ENCODE measurements around the gene NCCRP1. TPM values are rescaled to one million over a fixed set of nuclear protein-coding genes. Genes with fewer than 3 reads are reported as not detected.

The NCCRP1 gene
- total RNA-seq, 4 donors from 2014 or later: 0.45 to 0.81 (median 0.78) TPM; not detected in 1

DNA sequence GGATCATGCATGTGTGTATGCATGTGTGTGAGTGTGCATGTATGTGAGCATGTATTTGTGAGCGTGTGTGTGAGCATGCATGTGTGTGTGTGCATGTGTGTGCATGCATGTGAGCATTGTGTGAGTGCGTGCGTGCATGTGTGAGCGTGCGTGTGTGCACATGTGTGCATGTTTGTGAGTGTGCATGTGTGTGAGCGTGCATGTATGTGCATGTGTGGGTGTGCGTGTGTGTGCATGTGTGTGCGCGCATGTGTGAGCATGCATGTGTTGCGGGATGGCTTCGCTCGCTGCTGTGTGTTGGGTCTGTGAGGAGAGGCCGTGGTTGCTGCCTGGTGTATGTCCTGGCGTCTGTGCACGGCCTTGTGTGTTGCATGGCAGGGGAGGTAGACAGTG, 38.8 kb upstream of the NCCRP1 start:
- Histone ChIP-seq H3K27ac (no peak overlapping the region), H3K4me1 (peaks cover 39 to 70% of the 10 kb centered on the region in 2 donors), H3K27me3 (no peaks in the 10 kb centered on the region), H3K9me3 (no peaks in the 10 kb centered on the region), H3K4me3 (replicated peaks in 1 of 3) (no peak overlapping the region), H3K36me3 (no peaks in the 10 kb centered on the region)
- no peak for DNase-seq
- intact Hi-C loops (cut with DNase I): no loop called here
- no peak for TF ChIP-seq POLR2A (IDR thresholded peaks at IDR 0.05)
- TF ChIP-seq, protein P1, sequence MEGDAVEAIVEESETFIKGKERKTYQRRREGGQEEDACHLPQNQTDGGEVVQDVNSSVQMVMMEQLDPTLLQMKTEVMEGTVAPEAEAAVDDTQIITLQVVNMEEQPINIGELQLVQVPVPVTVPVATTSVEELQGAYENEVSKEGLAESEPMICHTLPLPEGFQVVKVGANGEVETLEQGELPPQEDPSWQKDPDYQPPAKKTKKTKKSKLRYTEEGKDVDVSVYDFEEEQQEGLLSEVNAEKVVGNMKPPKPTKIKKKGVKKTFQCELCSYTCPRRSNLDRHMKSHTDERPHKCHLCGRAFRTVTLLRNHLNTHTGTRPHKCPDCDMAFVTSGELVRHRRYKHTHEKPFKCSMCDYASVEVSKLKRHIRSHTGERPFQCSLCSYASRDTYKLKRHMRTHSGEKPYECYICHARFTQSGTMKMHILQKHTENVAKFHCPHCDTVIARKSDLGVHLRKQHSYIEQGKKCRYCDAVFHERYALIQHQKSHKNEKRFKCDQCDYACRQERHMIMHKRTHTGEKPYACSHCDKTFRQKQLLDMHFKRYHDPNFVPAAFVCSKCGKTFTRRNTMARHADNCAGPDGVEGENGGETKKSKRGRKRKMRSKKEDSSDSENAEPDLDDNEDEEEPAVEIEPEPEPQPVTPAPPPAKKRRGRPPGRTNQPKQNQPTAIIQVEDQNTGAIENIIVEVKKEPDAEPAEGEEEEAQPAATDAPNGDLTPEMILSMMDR (IDR thresholded peaks at IDR 0.05): no peak
- 91 to 96% methylated on average over 15 of the region's 15 CpGs for WGBS, 2 donors

DNA sequence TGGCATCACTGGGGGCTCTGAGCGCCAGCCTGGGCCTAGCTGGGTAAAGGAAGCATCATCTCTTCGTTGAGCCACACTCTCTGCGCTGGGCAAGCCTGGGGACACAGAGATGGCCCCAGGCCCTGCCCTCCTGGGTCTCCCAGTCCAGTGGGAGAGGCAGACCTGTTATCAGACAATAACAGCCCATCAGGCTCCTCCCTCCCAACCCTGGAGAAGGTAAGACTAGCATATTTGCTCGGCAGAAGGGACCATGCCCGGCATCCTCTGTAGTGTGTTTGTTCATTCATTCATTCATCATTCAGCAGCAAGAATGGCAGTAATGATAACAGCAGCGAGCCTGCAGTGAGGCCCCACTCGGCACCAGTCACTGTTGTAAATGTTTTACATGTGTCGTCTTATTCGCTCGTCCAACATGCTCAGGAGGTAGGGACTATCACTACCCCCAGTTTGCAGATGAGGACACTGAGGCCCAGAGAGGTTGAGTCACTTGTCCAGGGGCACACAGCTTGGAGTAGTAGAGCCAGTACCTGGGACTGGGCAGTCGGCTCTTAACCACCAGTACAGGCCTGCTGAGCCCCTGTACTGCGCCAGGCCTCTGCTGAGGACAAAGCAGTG, 38.0 kb upstream of the NCCRP1 start:
- intact Hi-C loops (cut with DNase I): no loop called here
- no peak for DNase-seq
- no peaks in the 10 kb centered on the region for H3K9me3 ChIP-seq
- 84 to 91% methylated on average over 9 to 12 of the region's 12 CpGs for WGBS, 2 donors
- H3K27me3 ChIP-seq: no peaks in the 10 kb centered on the region
- H3K36me3 ChIP-seq: no peaks in the 10 kb centered on the region
- H3K4me3 ChIP-seq (replicated peaks in 1 of 3): no peak overlapping the region
- TF ChIP-seq POLR2A (IDR thresholded peaks at IDR 0.05): no peak
- TF ChIP-seq, protein P1 (IDR thresholded peaks at IDR 0.05): no peak
- H3K4me1 ChIP-seq: peaks cover 38 to 66% of the 10 kb centered on the region in 2 donors
- no peak overlapping the region for H3K27ac ChIP-seq

DNA sequence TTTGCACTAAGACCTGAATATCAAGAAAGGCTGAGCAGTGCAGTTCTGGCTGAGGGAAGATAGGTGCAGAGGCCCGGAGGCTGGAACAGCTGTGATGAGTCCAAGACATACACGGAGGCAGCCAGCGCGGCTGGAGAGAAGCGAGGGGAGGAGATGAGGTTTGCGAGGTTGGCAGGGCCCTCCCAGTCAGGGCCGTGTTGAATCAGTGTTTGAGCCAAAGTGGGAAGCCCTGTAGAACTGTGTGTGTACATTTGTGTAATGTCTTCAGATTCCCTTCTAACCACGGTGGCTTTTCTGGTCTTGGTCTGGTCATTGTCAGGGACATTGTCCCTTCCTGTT, 36.3 kb upstream of the NCCRP1 start:
- no peak for DNase-seq
- peak overlapping the region in 2 of 3 donors; percentile 36 to 56 for H3K27ac ChIP-seq
- H3K4me3 ChIP-seq (replicated peaks in 1 of 3): no peak overlapping the region
- H3K4me1 ChIP-seq: peaks cover 21 to 49% of the 10 kb centered on the region in 2 donors
- intact Hi-C loops (cut with DNase I): no loop called here
- TF ChIP-seq, protein P1 (IDR thresholded peaks at IDR 0.05): no peak
- no peak for TF ChIP-seq POLR2A (IDR thresholded peaks at IDR 0.05)
- no peaks in the 10 kb centered on the region for H3K27me3 ChIP-seq
- H3K9me3 ChIP-seq: no peaks in the 10 kb centered on the region
- H3K36me3 ChIP-seq: no peaks in the 10 kb centered on the region
- 56 to 60% methylated on average over 8 of the region's 8 CpGs for WGBS, 2 donors

DNA sequence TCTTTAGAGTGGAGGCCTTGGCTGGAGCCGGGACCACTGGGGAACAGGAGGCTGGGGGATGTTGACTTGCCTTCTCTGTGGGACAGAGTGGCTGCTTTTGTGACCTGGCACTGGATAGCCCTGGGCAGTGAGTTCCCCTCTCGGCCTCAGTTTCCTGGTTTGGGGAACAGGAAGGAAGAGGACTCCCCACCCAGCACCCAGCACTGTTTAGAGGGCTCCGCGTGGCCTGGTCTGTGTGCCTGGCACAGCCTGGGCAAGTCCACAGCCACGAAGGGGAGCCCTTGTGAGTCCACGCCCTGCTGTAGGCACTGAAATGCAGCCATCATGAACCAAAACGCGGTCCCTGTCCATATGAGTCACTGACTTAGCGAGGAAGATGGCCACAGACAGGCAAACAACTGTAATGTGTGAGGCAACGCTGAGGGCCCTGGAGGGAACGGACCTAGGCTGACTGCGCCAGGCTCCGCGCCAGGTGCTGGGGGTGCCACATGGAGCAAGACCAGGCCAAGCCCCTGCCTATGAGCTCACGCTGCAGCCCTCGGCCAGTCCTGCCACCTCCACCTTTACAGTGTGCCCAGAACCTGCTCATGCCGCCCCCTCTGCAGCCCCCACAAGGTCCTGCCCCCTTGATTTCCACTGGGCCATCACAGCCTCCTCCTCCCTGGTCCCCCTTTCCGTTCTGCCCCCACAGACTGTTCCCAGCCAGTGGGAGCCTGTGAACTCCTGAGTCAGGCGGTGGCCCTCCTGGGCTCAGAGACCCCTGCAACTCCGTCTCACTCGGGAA, 35.7 kb upstream of the NCCRP1 start:
- TF ChIP-seq POLR2A (IDR thresholded peaks at IDR 0.05): no peak
- TF ChIP-seq, protein P1 (IDR thresholded peaks at IDR 0.05): no peak
- peak overlapping the region in 2 of 3 donors; percentile 36 to 56 for H3K27ac ChIP-seq
- H3K4me1 ChIP-seq: peaks cover 17 to 49% of the 10 kb centered on the region in 2 donors
- no peak overlapping the region for H3K4me3 ChIP-seq (replicated peaks in 1 of 3)
- intact Hi-C loops (cut with DNase I): no loop called here
- no peaks in the 10 kb centered on the region for H3K9me3 ChIP-seq
- 78 to 87% methylated on average over 9 of the region's 21 CpGs for WGBS, 2 donors
- no peaks in the 10 kb centered on the region for H3K27me3 ChIP-seq
- no peaks in the 10 kb centered on the region for H3K36me3 ChIP-seq
- DNase-seq: no peak

DNA sequence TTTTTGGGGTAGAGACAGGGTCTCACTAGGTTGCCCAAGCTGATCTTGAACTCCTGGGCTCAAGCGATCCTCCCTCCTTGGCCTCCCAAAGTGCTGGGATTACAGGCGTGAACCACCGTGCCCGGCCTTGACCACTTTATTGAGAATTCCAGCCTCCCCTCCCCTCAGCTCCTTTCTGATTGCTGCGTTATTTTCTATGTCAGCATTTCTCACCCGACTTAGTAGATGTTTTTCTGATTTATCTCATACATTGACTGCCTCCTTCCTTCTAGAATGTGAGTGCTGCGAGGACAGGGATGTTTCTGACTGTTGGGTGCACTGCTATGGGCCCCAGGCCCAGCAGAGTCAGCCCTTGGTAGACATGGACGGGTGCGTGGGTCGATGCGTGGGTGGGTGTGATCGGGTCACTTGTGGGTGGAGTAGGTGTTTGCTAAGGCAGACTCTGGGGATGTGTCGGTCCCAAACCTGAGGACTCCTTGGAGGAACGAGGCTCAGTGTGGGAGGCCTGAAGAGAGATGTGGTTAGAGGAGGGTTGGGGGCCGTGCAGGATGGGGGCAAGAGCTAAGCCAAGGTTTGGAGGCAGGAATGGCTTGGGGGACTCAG, 34.2 kb upstream of the NCCRP1 start:
- intact Hi-C loops (cut with DNase I): no loop called here
- DNase-seq: no peak
- Histone ChIP-seq H3K4me1 (peaks cover 21 to 49% of the 10 kb centered on the region in 2 donors), H3K9me3 (no peaks in the 10 kb centered on the region), H3K27me3 (no peaks in the 10 kb centered on the region), H3K4me3 (replicated peaks in 1 of 3) (no peak overlapping the region), H3K36me3 (no peaks in the 10 kb centered on the region), H3K27ac (no peak overlapping the region)
- TF ChIP-seq, protein P1 (IDR thresholded peaks at IDR 0.05): no peak
- TF ChIP-seq POLR2A (IDR thresholded peaks at IDR 0.05): no peak
- WGBS, 2 donors: 90 to 93% methylated on average over 15 of the region's 15 CpGs

Data from thyroid gland (tissue), 4 donors.